SK-N-SH (cell line): ENCODE measurements around the gene APBB2.

Source experiments
- CTCF ChIP-seq: fragments of 200-600 bp; sonication (generic); IDR thresholded peaks from 2 replicates; pipeline ENCODE4 v1.6.1; 2017; ENCODE audit warnings: antibody characterized with exemption, mild to moderate bottlenecking, moderate library complexity
- GABPA ChIP-seq: IDR thresholded peaks from 2 replicates; pipeline ENCODE4 v1.4.0; 2012; ENCODE audit warnings: low read depth, mild to moderate bottlenecking
- MAX ChIP-seq: IDR thresholded peaks from 2 replicates; pipeline ENCODE4 v1.4.0; 2012; ENCODE audit warnings: low read depth
- RAD21 ChIP-seq: IDR thresholded peaks from 2 replicates; pipeline ENCODE4 v1.6.1; 2012; ENCODE audit warnings: mild to moderate bottlenecking, low read length
- REST ChIP-seq: IDR thresholded peaks from 2 replicates; pipeline ENCODE4 v1.6.1; 2012; ENCODE audit warnings: mild to moderate bottlenecking, low read depth, low read length, moderate library complexity
- YY1 ChIP-seq: IDR thresholded peaks from 2 replicates; pipeline ENCODE4 v1.4.0; 2012; ENCODE audit warnings: low read depth, mild to moderate bottlenecking
- TF ChIP-seq, protein P1 (sequence below): IDR thresholded peaks from 2 replicates; pipeline ENCODE4; 2012

DNA sequence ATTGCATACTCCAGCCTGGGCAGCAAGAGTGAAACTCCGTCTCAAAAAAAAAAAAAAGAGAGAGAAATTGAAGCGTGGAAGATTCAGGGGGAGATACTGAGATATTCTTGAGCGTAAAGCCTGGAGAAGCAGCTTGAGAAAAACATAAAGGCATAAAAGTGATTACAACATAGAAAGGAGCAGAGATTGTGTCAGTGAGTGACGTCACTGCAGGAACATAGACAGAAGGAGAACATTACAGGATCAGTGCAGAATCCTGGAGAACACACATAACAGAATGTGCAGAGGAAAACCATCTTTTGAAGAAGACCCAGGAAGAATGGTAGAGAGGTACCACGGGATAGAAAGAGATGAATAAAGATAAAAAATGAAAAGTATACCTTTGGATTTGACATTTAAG lies 147.0 kb downstream of the APBB2 start:
- TF ChIP-seq GABPA (no peak), MAX (no peak), CTCF (no peak), REST (no peak), YY1 (no peak), RAD21 (no peak)
- TF ChIP-seq, protein P1, sequence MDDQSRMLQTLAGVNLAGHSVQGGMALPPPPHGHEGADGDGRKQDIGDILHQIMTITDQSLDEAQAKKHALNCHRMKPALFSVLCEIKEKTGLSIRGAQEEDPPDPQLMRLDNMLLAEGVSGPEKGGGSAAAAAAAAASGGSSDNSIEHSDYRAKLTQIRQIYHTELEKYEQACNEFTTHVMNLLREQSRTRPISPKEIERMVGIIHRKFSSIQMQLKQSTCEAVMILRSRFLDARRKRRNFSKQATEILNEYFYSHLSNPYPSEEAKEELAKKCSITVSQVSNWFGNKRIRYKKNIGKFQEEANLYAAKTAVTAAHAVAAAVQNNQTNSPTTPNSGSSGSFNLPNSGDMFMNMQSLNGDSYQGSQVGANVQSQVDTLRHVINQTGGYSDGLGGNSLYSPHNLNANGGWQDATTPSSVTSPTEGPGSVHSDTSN, result no peak
